ENCODE data around the gene PGA4.

Gene PGA4

DNA sequence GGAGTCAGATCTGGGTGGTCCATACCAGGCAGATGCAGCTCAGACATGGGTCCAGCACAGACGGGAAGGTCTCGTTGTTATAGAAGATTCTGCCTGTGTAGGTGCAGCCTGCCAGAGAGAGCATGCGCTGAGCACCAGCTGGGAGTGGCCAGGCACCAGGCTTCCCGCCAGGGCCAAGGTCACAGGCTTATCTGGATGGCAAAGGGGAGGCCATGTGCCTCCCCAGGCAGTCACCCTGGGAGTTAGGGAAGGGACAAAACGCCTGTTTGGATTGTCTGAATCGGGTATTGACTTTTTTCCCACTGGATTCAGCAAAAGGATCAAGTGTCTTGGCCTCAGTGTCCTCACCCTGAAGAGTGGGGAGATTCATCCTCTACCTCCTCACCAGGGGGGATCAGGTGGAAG, 45.3 kb downstream of the PGA4 start:
- Histone ChIP-seq H3K9me3 (ENCODE audit: control insufficient read depth in 2 of 2, low read length in 2 of 2) (no peaks in the 10 kb centered on the region), H3K4me1 (ENCODE audit: control insufficient read depth, insufficient read depth, low read length) (no peaks in the 10 kb centered on the region), H3K4me3 (ENCODE audit: low read length in 2 of 2) (no peak overlapping the region), H3K9ac (ENCODE audit: low read length in 2 of 2) (no peak overlapping the region), H3K27me3 (ENCODE audit: control insufficient read depth in 1 of 2, insufficient read depth in 2 of 2, low read length in 2 of 2) (no peaks in the 10 kb centered on the region), H3K27ac (ENCODE audit: low read length) (no peak overlapping the region), H3K36me3 (ENCODE audit: control insufficient read depth in 2 of 2, insufficient read depth in 2 of 2, low read length in 2 of 2) (no peaks in the 10 kb centered on the region)

DNA sequence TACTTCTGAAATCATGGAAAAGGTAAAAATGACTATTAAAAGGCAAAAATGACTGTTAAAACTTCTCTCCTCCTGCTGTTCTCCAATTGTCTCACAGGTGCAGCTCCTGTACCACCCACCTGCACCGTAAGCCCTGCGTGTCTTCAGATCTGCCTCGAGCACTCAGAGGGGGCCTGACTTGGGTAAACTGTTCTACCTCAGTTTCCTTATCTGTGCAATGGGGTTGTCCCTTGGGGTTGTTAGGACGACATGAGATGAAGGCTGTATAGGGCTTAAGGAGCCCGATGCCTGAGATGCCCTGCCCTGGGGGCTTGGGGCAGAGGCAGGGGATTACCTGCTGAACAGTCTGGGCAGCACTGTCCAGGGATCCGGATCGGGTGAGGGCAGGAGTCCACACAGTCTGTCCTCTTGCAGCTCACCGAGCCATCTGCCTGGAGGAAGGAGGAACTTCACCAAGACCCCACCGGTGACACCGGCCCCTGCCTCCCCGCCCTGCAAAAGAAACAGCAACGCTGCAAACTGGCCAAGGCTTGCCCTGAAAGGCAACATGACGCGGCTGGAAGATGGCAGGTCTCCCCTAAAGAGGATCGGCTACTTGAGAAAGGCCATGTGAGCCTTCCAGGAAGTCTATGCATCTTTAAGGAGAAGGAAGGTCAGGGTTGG, 46.6 kb downstream of the PGA4 start:
- no peak overlapping the region for H3K9ac ChIP-seq (ENCODE audit: low read length in 2 of 2)
- peaks cover 0 to under 1% of the 10 kb centered on the region in 2 donors for H3K27me3 ChIP-seq (ENCODE audit: control insufficient read depth in 1 of 2, insufficient read depth in 2 of 2, low read length in 2 of 2)
- no peaks in the 10 kb centered on the region for H3K36me3 ChIP-seq (ENCODE audit: control insufficient read depth in 2 of 2, insufficient read depth in 2 of 2, low read length in 2 of 2)
- no peak overlapping the region for H3K4me3 ChIP-seq (ENCODE audit: low read length in 2 of 2)
- no peaks in the 10 kb centered on the region for H3K9me3 ChIP-seq (ENCODE audit: control insufficient read depth in 2 of 2, low read length in 2 of 2)
- H3K27ac ChIP-seq (ENCODE audit: low read length): no peak overlapping the region
- H3K4me1 ChIP-seq (ENCODE audit: control insufficient read depth, insufficient read depth, low read length): no peaks in the 10 kb centered on the region

DNA sequence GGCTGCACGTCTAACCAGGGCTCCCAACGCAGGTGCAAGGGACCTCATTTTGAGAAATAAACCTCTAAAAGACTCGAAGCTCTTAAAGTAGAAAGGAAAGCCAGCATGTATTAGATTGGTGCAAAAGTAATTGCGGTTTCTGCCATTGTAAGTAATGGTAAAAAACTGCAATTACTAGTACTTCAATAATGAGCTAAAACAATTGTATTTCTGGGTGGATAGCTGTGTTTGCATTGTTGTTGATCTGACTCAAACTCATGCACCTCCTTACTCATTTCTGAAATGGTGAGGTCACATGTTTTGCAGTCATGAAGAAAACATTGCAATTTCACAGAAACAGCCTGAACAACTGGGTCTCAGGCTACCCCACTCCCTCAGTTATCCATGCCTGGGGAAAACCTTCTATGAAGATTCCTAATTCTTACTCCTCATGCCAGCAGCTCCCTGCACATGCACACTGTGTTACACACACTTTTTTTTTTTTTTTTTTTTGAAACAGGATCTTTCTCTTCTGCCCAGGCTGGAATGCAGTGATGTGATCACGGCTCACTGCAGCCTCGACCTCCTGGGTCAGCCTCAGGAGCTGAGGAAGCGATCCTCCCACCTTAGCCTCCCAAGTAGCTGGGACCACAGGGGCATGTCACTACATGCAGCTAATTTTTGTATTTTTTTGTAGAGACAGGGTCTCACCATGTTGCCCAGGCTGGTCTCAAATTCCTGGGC, 48.4 kb downstream of the PGA4 start:
- Histone ChIP-seq H3K4me1 (ENCODE audit: control insufficient read depth, insufficient read depth, low read length) (no peaks in the 10 kb centered on the region), H3K27me3 (ENCODE audit: control insufficient read depth in 1 of 2, insufficient read depth in 2 of 2, low read length in 2 of 2) (peaks cover 0 to 3% of the 10 kb centered on the region in 2 donors), H3K27ac (ENCODE audit: low read length) (no peak overlapping the region), H3K9me3 (ENCODE audit: control insufficient read depth in 2 of 2, low read length in 2 of 2) (no peaks in the 10 kb centered on the region), H3K9ac (ENCODE audit: low read length in 2 of 2) (no peak overlapping the region), H3K36me3 (ENCODE audit: control insufficient read depth in 2 of 2, insufficient read depth in 2 of 2, low read length in 2 of 2) (no peaks in the 10 kb centered on the region), H3K4me3 (ENCODE audit: low read length in 2 of 2) (no peak overlapping the region)

DNA sequence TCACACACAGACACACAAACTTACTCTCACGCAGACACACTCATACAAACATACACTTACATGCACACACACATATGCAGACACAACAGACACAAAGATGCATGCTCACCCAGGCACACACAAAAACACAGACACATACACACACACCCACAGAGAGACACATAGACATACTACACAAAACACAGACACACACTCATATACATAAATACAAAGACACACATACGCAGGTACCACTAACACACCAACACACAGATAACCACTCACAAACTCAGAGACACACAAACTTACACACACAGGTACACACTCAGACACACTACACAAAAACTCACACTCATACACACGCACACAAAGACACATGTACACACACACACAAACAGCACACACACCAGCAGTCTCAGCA, 50.6 kb downstream of the PGA4 start:
- peaks cover 0 to 3% of the 10 kb centered on the region in 2 donors for H3K27me3 ChIP-seq (ENCODE audit: control insufficient read depth in 1 of 2, insufficient read depth in 2 of 2, low read length in 2 of 2)
- H3K9ac ChIP-seq (ENCODE audit: low read length in 2 of 2): no peak overlapping the region
- no peaks in the 10 kb centered on the region for H3K9me3 ChIP-seq (ENCODE audit: control insufficient read depth in 2 of 2, low read length in 2 of 2)
- H3K4me1 ChIP-seq (ENCODE audit: control insufficient read depth, insufficient read depth, low read length): no peaks in the 10 kb centered on the region
- H3K36me3 ChIP-seq (ENCODE audit: control insufficient read depth in 2 of 2, insufficient read depth in 2 of 2, low read length in 2 of 2): no peaks in the 10 kb centered on the region
- H3K4me3 ChIP-seq (ENCODE audit: low read length in 2 of 2): no peak overlapping the region
- no peak overlapping the region for H3K27ac ChIP-seq (ENCODE audit: low read length)

DNA sequence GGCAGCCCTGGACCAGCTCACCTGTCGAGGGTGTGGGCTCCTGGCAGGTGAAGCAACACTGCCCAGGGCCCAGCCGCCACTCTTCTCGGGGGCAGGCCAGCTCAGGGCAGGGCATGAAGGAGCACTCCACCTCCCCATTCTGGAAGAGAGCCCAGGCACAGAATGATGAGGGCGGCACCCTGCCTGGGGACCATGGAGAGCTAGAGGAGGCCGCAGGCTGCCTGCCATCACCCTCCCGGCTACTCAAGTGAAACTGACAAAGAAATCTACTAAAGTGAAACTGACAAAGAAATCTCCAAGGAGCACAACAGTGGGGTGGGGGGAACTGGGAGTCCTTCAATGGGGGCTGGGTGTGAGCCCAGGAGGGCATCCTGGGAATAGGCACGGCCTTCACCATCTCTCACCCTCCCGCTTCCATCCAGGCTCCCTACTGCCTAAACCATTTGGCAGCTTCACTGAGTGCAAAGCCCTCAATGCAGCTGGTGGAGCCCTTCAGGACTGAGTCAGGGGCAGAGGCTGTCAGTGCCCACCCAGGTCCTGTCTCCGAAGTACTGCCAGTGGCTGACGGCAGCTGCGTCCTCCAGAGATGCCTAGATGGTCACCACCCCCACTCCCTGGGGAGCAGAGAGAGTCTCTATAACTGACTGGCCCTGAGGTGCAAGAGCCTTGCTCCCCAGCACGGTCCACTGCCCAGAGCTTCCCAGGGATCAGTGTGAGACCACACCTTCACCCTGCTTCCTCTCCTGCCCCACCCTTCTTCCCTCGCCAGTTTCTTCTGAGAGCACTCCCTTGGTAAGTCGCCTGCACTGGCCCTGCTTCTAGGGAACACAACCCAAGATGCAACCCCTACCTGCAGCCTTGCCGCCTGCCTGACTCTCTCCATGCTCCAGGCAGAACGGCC, 51.3 kb downstream of the PGA4 start:
- Histone ChIP-seq H3K27me3 (ENCODE audit: control insufficient read depth in 1 of 2, insufficient read depth in 2 of 2, low read length in 2 of 2) (peaks cover 0 to 3% of the 10 kb centered on the region in 2 donors), H3K4me3 (ENCODE audit: low read length in 2 of 2) (no peak overlapping the region), H3K27ac (ENCODE audit: low read length) (no peak overlapping the region), H3K36me3 (ENCODE audit: control insufficient read depth in 2 of 2, insufficient read depth in 2 of 2, low read length in 2 of 2) (no peaks in the 10 kb centered on the region), H3K9ac (ENCODE audit: low read length in 2 of 2) (no peak overlapping the region), H3K4me1 (ENCODE audit: control insufficient read depth, insufficient read depth, low read length) (no peaks in the 10 kb centered on the region), H3K9me3 (ENCODE audit: control insufficient read depth in 2 of 2, low read length in 2 of 2) (no peaks in the 10 kb centered on the region)

DNA sequence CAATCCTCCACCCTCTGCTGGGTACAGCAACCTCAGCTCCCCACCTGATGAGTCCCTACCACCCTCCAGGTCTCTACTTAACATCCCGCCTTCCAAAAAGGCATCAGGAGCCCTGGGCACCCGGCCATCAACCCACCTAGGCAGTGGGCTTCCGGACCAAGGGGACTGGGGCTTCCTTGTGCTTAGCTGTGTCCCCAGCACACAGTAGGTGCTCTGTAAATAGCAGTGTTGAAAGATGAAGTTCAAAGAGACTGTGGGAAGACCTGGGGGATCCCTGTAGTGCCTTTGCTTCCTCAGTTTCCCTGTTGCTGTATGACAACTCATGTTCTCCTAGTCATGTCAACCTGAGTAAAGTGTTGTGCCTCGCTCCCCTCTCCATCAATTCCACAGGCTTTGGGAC, 51.9 kb downstream of the PGA4 start:
- Histone ChIP-seq H3K9ac (ENCODE audit: low read length in 2 of 2) (no peak overlapping the region), H3K36me3 (ENCODE audit: control insufficient read depth in 2 of 2, insufficient read depth in 2 of 2, low read length in 2 of 2) (no peaks in the 10 kb centered on the region), H3K4me1 (ENCODE audit: control insufficient read depth, insufficient read depth, low read length) (no peaks in the 10 kb centered on the region), H3K27ac (ENCODE audit: low read length) (no peak overlapping the region), H3K27me3 (ENCODE audit: control insufficient read depth in 1 of 2, insufficient read depth in 2 of 2, low read length in 2 of 2) (peaks cover 0 to 4% of the 10 kb centered on the region in 2 donors), H3K9me3 (ENCODE audit: control insufficient read depth in 2 of 2, low read length in 2 of 2) (no peaks in the 10 kb centered on the region), H3K4me3 (ENCODE audit: low read length in 2 of 2) (no peak overlapping the region)

DNA sequence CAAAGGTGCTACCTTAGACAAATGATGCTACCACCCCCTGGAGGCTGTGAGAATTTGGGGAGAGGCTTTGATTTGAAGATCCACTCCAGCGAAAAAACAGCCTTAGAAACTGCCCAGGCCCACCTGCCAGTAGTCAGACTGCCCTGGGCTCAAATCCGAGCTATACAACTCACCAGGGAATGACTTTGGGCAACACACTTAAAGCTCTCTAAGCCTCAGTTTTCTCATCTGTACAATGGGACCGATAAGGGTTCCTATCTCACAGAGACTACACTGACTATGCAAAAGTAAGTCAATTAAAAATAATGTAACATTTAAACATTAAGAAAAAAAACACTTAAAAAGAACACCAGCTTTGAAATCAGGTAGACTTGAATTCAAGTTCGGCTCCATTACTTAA, 53.0 kb downstream of the PGA4 start:
- Histone ChIP-seq H3K27me3 (ENCODE audit: control insufficient read depth in 1 of 2, insufficient read depth in 2 of 2, low read length in 2 of 2) (peaks cover 0 to 4% of the 10 kb centered on the region in 2 donors), H3K36me3 (ENCODE audit: control insufficient read depth in 2 of 2, insufficient read depth in 2 of 2, low read length in 2 of 2) (no peaks in the 10 kb centered on the region), H3K27ac (ENCODE audit: low read length) (no peak overlapping the region), H3K4me3 (ENCODE audit: low read length in 2 of 2) (no peak overlapping the region), H3K9ac (ENCODE audit: low read length in 2 of 2) (no peak overlapping the region), H3K9me3 (ENCODE audit: control insufficient read depth in 2 of 2, low read length in 2 of 2) (no peaks in the 10 kb centered on the region), H3K4me1 (ENCODE audit: control insufficient read depth, insufficient read depth, low read length) (no peaks in the 10 kb centered on the region)

DNA sequence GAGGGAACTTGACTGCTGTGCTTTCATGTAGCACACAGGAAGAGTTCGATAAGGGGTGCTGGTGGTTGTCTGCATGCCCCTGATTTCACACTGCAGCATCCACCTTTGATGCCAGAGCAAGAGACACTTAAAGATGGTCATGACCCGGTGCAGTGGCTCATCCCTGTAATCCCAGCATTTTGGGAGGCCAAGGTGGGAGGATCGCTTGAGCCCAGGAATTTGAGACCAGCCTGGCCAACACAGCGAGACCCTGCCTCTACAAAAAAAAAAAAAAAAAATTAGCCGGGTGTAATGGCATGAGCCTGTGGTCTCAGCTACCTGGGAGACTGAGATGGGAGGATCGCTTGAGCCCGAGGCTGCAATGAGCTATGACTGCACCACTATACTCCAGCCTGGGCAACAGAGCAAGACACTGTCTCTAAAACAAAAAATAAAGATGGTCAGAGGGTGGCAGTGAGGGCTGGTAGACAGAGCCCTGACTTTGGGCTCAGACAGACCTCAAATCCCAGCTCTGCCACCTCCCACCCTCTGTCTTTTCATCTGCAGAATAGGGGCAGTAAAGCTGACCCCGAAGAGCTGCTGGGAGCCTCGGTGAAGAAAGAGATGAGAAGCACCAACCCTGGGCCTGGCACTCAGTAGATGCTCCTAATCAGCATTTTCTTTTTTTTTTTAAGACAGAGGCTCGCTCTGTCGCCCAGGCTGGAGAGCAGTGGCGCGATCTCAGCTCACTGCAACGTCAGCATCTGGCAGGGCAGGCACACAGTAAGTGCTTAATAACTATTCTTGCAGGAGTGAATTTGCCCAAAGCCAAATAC, 55.2 kb downstream of the PGA4 start:
- H3K27me3 ChIP-seq (ENCODE audit: control insufficient read depth in 1 of 2, insufficient read depth in 2 of 2, low read length in 2 of 2): peaks cover 6 to 8% of the 10 kb centered on the region in 2 donors
- no peaks in the 10 kb centered on the region for H3K9me3 ChIP-seq (ENCODE audit: control insufficient read depth in 2 of 2, low read length in 2 of 2)
- no peaks in the 10 kb centered on the region for H3K4me1 ChIP-seq (ENCODE audit: control insufficient read depth, insufficient read depth, low read length)
- H3K4me3 ChIP-seq (ENCODE audit: low read length in 2 of 2): no peak overlapping the region
- H3K27ac ChIP-seq (ENCODE audit: low read length): no peak overlapping the region
- H3K36me3 ChIP-seq (ENCODE audit: control insufficient read depth in 2 of 2, insufficient read depth in 2 of 2, low read length in 2 of 2): no peaks in the 10 kb centered on the region
- no peak overlapping the region for H3K9ac ChIP-seq (ENCODE audit: low read length in 2 of 2)

DNA sequence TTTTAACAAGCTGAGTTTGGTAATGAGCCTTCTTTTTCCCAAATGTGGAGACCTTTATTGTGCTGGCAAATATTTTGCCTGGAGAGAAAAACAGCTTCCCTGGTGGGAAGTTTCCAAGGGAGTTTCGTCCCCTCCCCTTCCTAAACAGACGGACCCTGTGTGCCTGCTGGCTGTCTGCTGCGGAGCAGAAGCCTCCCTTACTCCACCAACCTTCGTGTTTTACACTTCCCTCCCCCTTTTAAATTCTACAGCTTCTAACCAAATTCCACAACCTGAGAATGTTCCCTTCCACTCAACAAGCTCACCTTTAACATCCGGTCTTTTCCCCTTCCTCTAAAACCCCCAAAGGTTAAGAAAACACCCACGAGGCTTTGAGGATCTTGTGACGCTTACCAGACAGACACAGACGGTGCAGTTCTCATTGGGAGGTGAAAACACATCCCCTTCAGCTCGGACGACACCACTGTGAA, 55.9 kb downstream of the PGA4 start:
- H3K27ac ChIP-seq (ENCODE audit: low read length): no peak overlapping the region
- H3K27me3 ChIP-seq (ENCODE audit: control insufficient read depth in 1 of 2, insufficient read depth in 2 of 2, low read length in 2 of 2): peaks cover 6 to 8% of the 10 kb centered on the region in 2 donors
- H3K36me3 ChIP-seq (ENCODE audit: control insufficient read depth in 2 of 2, insufficient read depth in 2 of 2, low read length in 2 of 2): no peaks in the 10 kb centered on the region
- no peaks in the 10 kb centered on the region for H3K9me3 ChIP-seq (ENCODE audit: control insufficient read depth in 2 of 2, low read length in 2 of 2)
- no peak overlapping the region for H3K9ac ChIP-seq (ENCODE audit: low read length in 2 of 2)
- no peak overlapping the region for H3K4me3 ChIP-seq (ENCODE audit: low read length in 2 of 2)
- no peaks in the 10 kb centered on the region for H3K4me1 ChIP-seq (ENCODE audit: control insufficient read depth, insufficient read depth, low read length)

Measured in stomach smooth muscle (tissue), 2 donors.